Left forelimb (tissue), 1 donor: ENCODE data around the gene TENT4B.

Experiments used
- DNase-seq: peaks from one replicate; pipeline ENCODE4 v3.0.0-alpha.2; 2018; ENCODE audit warnings: low spot score

The TENT4B gene

GRCh38 chr16:50195756-50196155, 42.6 kb downstream of the TENT4B start:
- no peak for DNase-seq

DNA sequence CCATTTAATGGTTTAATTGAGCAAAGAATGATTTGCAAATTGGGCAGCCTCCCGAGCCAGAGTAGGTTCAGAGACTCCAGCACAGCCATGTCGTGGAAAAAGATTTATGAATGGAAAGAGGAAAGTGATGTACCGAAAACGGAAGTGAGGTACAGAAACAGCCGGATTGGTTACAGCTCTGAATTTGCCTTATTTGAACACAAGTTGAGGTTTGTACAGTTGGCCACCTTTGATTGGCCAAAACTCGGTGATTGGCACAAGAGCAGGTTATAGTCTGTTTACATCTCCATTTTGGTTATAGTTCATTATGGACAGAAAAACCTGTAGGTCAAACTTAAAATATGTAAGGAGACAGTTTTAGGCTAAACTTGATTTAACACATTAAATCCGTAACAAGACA, 44.5 kb downstream of the TENT4B start:
- DNase-seq, result no peak

GRCh38 chr16:50198802-50199403, 45.8 kb downstream of the TENT4B start:
- DNase-seq, result no peak

DNA sequence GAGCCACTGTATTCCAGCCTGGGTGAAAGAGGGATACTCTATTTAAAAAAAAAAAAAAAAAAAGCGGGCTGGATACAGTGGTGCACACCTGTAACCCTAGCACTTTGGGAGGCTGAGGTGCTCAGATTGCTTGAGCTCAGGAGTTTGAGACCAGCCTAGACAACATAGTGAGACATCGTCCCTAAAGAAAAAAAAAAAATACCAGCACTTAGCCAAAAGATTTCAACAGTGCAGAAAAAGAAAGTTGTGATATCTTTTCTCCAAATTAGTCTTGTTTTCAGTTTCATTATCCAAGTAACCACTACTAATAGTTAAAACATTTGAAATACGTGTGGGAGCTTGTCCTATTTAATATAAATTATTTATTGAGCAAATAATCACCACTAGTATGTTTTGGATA, 48.7 kb downstream of the TENT4B start:
- DNase-seq, result no peak

GRCh38 chr16:50202926-50203624, 50.0 kb downstream of the TENT4B start:
- DNase-seq, result no peak

- no peak for DNase-seq
Observed at GRCh38 chr16:50203681-50204080, 50.6 kb downstream of the TENT4B start.

DNA sequence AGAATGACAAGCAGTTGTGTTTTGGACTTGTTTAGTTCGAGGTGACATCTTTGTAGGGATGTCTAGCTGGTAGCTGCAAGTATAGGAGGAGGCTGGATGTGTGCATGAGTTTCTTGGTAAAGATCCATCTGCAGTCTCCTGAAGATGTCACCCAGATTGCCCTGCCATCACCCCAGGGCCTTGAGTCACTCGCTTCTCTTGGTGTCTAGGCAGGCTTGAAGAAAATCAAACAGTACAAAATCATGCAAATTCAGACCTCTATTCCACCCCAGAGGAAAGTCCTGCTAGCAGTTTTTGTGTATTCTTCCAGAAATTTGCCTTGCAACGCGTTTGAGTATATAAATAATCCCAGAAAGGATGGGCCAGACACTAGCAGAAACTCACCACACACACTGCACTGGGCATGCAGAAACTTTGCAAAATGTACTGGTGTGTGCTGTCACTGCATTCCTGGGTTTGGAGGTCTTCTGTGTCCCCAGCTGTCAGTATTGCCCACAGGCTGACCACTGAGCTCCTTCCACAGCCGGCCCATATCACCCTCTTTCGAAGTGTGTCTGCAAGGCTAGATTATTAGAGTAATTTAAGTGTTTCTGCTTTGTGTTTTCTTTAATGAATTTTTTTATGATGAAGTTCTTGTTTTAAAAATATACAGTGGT, 51.5 kb downstream of the TENT4B start:
- no peak for DNase-seq

- DNase-seq, result no peak
Observed at GRCh38 chr16:50207652-50208051, 54.5 kb downstream of the TENT4B start.

- no peak for DNase-seq
Observed at GRCh38 chr16:50208460-50208931, 55.4 kb downstream of the TENT4B start.

- no peak for DNase-seq
Observed at GRCh38 chr16:50209546-50210265, 56.6 kb downstream of the TENT4B start.

DNA sequence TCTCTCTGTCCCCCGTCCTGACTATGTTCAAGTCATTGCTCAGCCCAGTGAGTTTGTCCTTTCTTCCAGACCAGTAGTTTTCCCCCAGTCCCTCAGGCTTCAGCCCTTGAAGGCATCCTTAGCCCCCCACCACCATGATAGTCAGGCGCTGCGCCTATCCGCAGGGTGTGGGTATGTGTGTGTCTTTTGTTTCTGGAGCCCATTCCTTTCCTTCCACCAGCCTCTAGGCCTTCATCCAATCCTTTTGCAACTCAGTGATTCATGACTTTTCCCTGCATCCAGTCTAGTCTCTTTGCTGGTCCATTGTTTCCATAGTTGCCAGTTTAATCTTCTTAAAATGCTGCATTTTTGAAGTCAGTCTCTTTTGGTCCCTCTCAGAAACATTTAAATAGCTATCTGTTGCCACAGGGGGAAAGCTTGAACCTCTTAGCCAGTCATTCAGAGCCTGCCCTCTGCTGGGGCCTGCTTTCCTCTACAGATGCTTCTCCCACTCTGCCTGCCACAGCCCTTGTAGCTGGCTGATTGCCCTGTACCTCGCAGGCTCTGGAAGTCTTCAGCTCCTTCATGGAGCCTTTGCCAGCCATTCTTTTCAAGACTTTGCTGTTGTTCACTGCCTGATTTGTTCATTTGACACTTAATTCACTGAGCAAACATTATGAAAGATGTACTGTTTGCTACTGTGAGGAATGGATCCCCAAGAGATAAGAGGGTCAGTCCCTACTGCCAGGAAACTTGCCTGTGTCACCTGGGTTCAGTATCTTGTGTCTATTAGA, 57.3 kb downstream of the TENT4B start:
- peak; percentile 75 for DNase-seq

DNA sequence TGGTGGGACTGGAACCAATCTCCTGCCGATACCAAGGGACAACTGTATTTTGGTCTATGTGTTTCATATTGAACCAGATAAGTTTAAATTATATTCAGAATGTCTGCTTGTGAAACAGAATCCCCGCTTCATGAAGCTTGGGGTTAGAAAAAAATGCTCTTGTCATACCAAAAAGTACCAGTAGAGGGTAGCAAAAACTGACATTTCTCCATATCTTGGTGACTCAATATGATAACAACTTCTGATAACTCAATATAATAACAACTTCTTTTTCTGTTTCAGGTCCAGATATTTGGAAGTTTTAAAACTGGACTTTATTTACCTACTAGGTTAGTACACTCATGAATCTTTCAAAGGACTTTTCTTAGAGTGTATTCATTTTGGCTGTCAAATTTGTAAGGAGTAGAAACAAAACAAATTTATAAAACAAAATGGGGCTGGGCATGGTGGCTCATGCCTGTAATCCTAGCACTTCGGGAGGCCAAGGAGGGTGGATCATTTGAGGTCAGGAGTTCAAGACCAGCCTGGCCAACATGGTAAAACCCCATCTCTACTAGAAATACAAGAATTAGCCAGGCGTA, 60.9 kb downstream of the TENT4B start:
- no peak for DNase-seq

- DNase-seq, result no peak
Observed at GRCh38 chr16:50215680-50216079, 62.6 kb downstream of the TENT4B start.

DNA sequence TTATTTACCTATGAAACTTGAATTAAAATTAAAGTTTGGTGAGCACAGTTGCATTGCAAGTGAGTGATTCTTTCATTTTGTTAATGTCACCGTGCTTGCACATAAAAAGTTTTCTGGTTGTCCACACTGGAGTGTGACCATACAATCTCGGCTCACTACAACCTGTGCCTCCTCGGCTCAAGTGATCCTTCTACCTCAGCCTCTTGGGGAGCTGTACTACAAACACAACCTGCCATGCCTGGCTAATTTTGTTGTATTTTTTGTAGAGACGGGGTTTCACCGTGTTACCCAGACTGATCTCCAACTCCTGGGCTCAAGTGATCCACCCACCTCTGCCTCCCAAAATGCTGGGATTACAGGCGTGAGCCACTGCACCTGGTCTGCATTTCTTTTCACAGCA, 63.1 kb downstream of the TENT4B start:
- no peak for DNase-seq

DNA sequence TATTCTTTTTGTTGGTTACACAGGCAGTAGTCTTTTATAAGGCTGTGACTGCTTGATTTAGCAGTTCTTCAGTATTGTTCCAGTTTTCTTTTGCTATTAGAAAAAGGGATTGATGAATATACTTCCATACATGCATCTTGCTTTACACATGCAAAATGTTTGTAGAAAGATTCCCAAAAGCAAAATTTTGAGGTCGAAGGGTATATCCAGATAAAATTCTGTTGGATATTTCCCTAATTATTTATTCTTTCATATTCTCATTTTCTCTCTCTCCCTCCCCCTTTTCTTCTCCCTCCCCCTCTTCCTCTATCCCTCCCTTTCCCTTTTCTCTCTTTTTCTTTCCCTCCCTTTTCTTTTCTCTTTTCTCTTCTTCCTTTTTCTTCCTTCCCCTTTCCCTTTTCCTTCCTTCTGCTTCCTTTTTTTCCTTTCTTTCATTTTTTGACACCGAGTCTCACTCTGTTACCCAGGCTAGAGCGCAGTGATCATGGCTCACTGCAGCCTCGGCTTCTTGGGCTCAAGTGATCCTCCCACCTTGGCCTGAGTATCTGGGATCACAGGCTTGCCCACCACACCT, 66.4 kb downstream of the TENT4B start:
- DNase-seq, result no peak

GRCh38 chr16:50224286-50224685, 71.2 kb downstream of the TENT4B start:
- DNase-seq, result no peak

GRCh38 chr16:50227120-50227519, 74.0 kb downstream of the TENT4B start:
- no peak for DNase-seq

DNA sequence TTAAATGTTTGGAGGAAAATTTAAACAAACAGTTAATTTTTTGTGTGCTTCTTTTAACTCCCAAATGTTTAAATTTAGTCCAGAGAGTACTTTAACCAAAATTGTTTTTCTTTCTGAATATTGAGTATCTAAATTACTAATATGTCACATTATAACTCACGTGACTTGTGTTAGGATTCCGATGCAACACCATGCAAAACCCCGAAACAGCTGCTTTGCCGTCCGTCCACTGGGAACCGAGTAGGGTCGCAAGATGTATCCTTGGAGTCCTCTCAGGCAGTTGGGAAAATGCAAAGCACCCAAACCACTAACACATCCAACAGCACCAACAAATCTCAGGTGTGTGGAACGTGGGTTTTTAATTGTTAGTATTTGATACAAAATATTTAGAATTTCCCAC, 74.6 kb downstream of the TENT4B start:
- DNase-seq, result no peak

DNA sequence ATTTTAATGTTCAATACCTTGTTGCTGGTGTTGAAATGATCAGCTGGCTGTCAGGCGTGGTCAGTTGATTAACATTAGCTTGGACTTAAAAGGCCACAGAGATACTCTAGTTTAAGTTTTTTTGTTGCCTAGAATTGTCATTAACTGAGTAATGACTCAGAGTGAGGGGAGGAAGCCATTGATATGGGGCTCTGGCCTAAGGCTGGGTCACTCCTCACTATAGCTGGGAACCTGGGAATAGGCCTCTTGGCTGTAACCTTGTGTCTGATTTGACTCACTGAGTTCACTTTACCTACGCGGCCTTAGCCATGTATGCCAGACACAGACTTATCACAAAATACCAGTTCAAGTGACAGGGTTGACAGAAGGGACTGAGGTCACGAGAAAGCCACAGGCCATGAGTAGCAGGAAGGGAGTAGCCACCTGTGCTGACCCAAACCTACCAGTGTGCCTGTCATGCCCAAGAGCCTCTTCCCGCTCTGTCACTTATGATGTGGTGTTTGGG, 75.3 kb downstream of the TENT4B start:
- no peak for DNase-seq

DNA sequence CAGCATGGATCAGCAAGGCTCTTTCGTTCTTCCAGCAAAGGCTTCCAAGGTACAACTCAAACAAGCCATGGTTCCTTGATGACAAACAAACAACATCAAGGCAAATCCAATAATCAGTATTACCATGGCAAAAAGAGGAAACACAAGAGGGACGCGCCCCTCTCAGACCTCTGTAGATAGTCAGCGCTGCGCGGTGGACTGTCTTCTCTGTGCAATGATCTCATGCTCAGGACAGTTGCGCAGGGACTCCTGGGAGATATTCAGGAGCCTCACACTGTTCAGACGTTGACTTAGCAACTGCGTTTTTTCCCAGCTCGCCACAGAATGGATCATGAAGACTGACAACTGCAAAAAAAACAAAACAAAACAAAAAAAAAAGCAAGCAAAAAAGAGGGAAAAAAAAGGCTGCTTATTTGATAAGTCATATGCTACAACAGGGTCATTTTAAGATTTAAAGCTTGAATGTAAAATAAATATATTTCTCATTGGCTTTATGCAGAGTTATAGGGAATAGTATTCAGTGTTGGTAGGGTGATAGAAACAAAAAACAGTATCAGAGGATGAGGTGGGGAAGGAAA, 76.1 kb downstream of the TENT4B start:
- no peak for DNase-seq
